PC-9 (cell line): ENCODE measurements around the gene CDHR2. TPM values are rescaled to one million over a fixed set of nuclear protein-coding genes. Genes with fewer than 3 reads are reported as not detected.

Source experiments
- BruUV-seq: library from RNA; stranded (reverse); fragments of 400-500 nt; replicated peaks from 2 replicates; lab custom pipeline; 2021; lab: Mats Ljungman, UMichigan
- CTCF ChIA-PET: fragments of 300-600 bp; sonication (Branson Sonifier 250); formaldehyde crosslinking; loops from one replicate; lab custom pipeline; 2022; ENCODE audit warnings: antibody characterized with exemption; lab: Charles Lee
- POLR2A ChIA-PET: fragments of 300-600 bp; sonication (Branson Sonifier 250); formaldehyde crosslinking; loops from one replicate; lab custom pipeline; 2022; ENCODE audit warnings: antibody characterized with exemption; ENCODE audit not compliant: unreplicated experiment; lab: Charles Lee
- DNase-seq, 2 experiments: peaks; one replicate each; pipeline versions ENCODE4 v3.0.0 to v3.0.0-alpha.2; 2015 to 2022; ENCODE audit warnings: mixed read lengths in 1 of 2
- H2AFZ ChIP-seq: fragments of 200-600 bp; sonication (generic); 2 replicates; pipeline ENCODE4 v1.8.1; 2017; ENCODE audit warnings: antibody characterized with exemption
- H3F3A ChIP-seq: fragments of 200-600 bp; sonication (generic); 2 replicates; pipeline ENCODE4 v1.8.1; 2017; ENCODE audit warnings: antibody characterized with exemption, mild to moderate bottlenecking, low read depth; ENCODE audit not compliant: insufficient read depth
- H3K27ac ChIP-seq: fragments of 200-600 bp; sonication (generic); 2 replicates; pipeline ENCODE4 v1.6.1; 2016; ENCODE audit warnings: mixed run types
- H3K27me3 ChIP-seq: fragments of 200-600 bp; sonication (generic); 2 replicates; pipeline ENCODE4 v1.6.1; 2016; ENCODE audit warnings: low read depth, mixed run types; ENCODE audit not compliant: insufficient read depth
- H3K36me3 ChIP-seq: fragments of 200-600 bp; sonication (generic); 2 replicates; pipeline ENCODE4 v1.6.1; 2016; ENCODE audit warnings: low read depth, mixed run types
- H3K4me1 ChIP-seq: fragments of 200-600 bp; sonication (generic); replicated peaks from 2 replicates; pipeline ENCODE4 v1.6.1; 2016; ENCODE audit warnings: mixed run types; ENCODE audit not compliant: insufficient read depth
- H3K4me2 ChIP-seq: fragments of 200-600 bp; sonication (generic); 2 replicates; pipeline ENCODE4 v1.6.1; 2017; ENCODE audit warnings: mixed run types
- H3K4me3 ChIP-seq: fragments of 200-600 bp; sonication (generic); 2 replicates; pipeline ENCODE4 v1.6.1; 2016; ENCODE audit warnings: mixed run types
- H3K79me2 ChIP-seq: fragments of 200-600 bp; sonication (generic); 2 replicates; pipeline ENCODE4 v1.6.1; 2017; ENCODE audit warnings: low read depth, mixed run types
- H3K9me2 ChIP-seq: fragments of 200-600 bp; sonication (generic); 2 replicates; pipeline ENCODE4 v1.8.1; 2017; ENCODE audit warnings: mild to moderate bottlenecking; ENCODE audit not compliant: insufficient read depth
- H3K9me3 ChIP-seq: fragments of 200-600 bp; sonication (generic); 2 replicates; pipeline ENCODE4 v1.8.1; 2016; ENCODE audit warnings: low read depth; ENCODE audit not compliant: insufficient read depth
- H4K20me1 ChIP-seq: fragments of 200-600 bp; sonication (generic); 2 replicates; pipeline ENCODE4 v1.8.1; 2017; ENCODE audit not compliant: insufficient read depth
- CTCF ChIP-seq: fragments of 200-600 bp; sonication (generic); conservative IDR thresholded peaks from 2 replicates; pipeline ENCODE4 v1.6.1; 2017; ENCODE audit warnings: mixed run types, antibody characterized with exemption, mild to moderate bottlenecking, moderate library complexity
- EZH2 ChIP-seq: fragments of 200-600 bp; sonication (generic); IDR thresholded peaks from 2 replicates; pipeline ENCODE4 v1.8.0; 2017; ENCODE audit warnings: antibody characterized with exemption, low read depth
- intact Hi-C: fragments of 100-400 bp; cut with micrococcal nuclease; formaldehyde crosslinking; loops from one replicate; pipeline ENCODE4 v1.10.0; 2022; ENCODE audit not compliant: unreplicated experiment
- total RNA-seq: library from RNA; stranded (reverse); gene quantifications from 2 replicates; pipeline ENCODE4 v1.2.3, GENCODE V29; 2021

The CDHR2 gene
- total RNA-seq, 1 experiment from 2014 or later, result not detected

GRCh38 chr5:176639981-176640380 lies 90.8 kb downstream of the CDHR2 start:
- TF ChIP-seq EZH2 (no peak), CTCF (no peak)
- Histone ChIP-seq H4K20me1 (no peaks in the 10 kb centered on the region), H3K4me3 (no peak overlapping the region), H3K9me3 (no peaks in the 10 kb centered on the region), H3K9me2 (no peaks in the 10 kb centered on the region), H3K4me1 (no peaks in the 10 kb centered on the region), H2AFZ (no peak overlapping the region), H3K27me3 (peaks cover 14% of the 10 kb centered on the region; the same call in 1 of the 2 replicates), H3F3A (0 out of 2 replicates have a peak, but pooled peaks cover 3% of the 10 kb centered on the region), H3K79me2 (no peaks in the 10 kb centered on the region), H3K27ac (no peak overlapping the region), H3K36me3 (no peaks in the 10 kb centered on the region), H3K4me2 (no peak overlapping the region)
- CTCF ChIA-PET, result no interaction called here
- DNase-seq, result no peak
- no TSS peak for BruUV-seq
- POLR2A ChIA-PET, result no interaction called here
- intact Hi-C loops, result loop anchor here (10.0 kb wide), 1 partner anchor 255 kb away; the partner anchor contains the start of genes HIGD2A and NOP16

- no peaks in the 10 kb centered on the region for H3K9me3 ChIP-seq
- H3K27me3 ChIP-seq, result peaks cover 7% of the 10 kb centered on the region; the same call in 1 of the 2 replicates
Measured at GRCh38 chr5:176640616-176641015, 91.5 kb downstream of the CDHR2 start.

GRCh38 chr5:176642675-176643490 lies 93.7 kb downstream of the CDHR2 start:
- ChIA-PET POLR2A (no interaction called here), CTCF (no interaction called here)
- no peaks in the 10 kb centered on the region for H3K9me3 ChIP-seq
- no peaks in the 10 kb centered on the region; the same call in 1 of the 2 replicates for H3K4me1 ChIP-seq
- DNase-seq, result no peak
- intact Hi-C loops, result loop anchor here (10.0 kb wide), 1 partner anchor 258 kb away; the partner anchor contains the start of genes HIGD2A and NOP16
- no peaks in the 10 kb centered on the region for H3K9me2 ChIP-seq
- H3K79me2 ChIP-seq, result peaks cover 4% of the 10 kb centered on the region; the same call in 1 of the 2 replicates
- no TSS peak for BruUV-seq
- no peak overlapping the region for H3K27ac ChIP-seq
- H3K4me2 ChIP-seq, result no peak overlapping the region
- H3F3A ChIP-seq, result no peaks in the 10 kb centered on the region; the same call in 1 of the 2 replicates
- no peaks in the 10 kb centered on the region for H3K27me3 ChIP-seq
- no peak overlapping the region for H2AFZ ChIP-seq
- H3K36me3 ChIP-seq, result no peaks in the 10 kb centered on the region
- no peak for TF ChIP-seq CTCF
- no peak for TF ChIP-seq EZH2
- no peak overlapping the region for H3K4me3 ChIP-seq
- no peaks in the 10 kb centered on the region for H4K20me1 ChIP-seq

More at GRCh38 chr5:176640616-176641015, 91.5 kb downstream of the CDHR2 start:
- Histone ChIP-seq H3K36me3 (no peaks in the 10 kb centered on the region), H3K27ac (no peak overlapping the region), H3K4me2 (no peak overlapping the region), H3K4me1 (no peaks in the 10 kb centered on the region), H3K4me3 (no peak overlapping the region), H3F3A (0 out of 2 replicates have a peak, but pooled peaks cover 3% of the 10 kb centered on the region), H4K20me1 (no peaks in the 10 kb centered on the region), H3K9me2 (no peaks in the 10 kb centered on the region), H3K79me2 (no peaks in the 10 kb centered on the region), H2AFZ (no peak overlapping the region)
- BruUV-seq, result no TSS peak
- intact Hi-C loops, result loop anchor here (10.0 kb wide), 1 partner anchor 256 kb away; the partner anchor contains the start of genes HIGD2A and NOP16
- ChIA-PET CTCF (no interaction called here), POLR2A (no interaction called here)
- DNase-seq, result no peak
- no peak for TF ChIP-seq CTCF
- TF ChIP-seq EZH2, result no peak
